Neutrophil (primary cell): ENCODE measurements around the gene POGZ.

Experiments
- H3K27ac ChIP-seq: fragments of 200-600 bp; sonication (generic); 2 replicates; pipeline ENCODE4 v1.5.1; 2016; ENCODE audit warnings: mild to moderate bottlenecking, moderate library complexity
- H3K27me3 ChIP-seq: fragments of 200-600 bp; sonication (generic); 2 replicates; pipeline ENCODE4 v1.6.0; 2016; ENCODE audit warnings: mild to moderate bottlenecking
- H3K36me3 ChIP-seq: fragments of 200-600 bp; sonication (generic); 2 replicates; pipeline ENCODE4 v1.5.1; 2017
- H3K4me1 ChIP-seq, 2 experiments: fragments of 200-600 bp in 1 of 2; sonication (generic) in 1 of 2; 1 replicate in 1 of 2; 2 replicates in 1 of 2; pipeline versions ENCODE4 v1.5.1 to v1.6.1; 2013 to 2016; ENCODE audit warnings: low read depth in 1 of 2, low read length in 1 of 2, mild to moderate bottlenecking in 1 of 2, moderate library complexity in 1 of 2; ENCODE audit not compliant: control insufficient read depth in 1 of 2, insufficient read depth in 1 of 2
- H3K4me3 ChIP-seq, 2 experiments: fragments of 200-600 bp in 1 of 2; sonication (generic) in 1 of 2; 1 replicate in 1 of 2; 2 replicates in 1 of 2; pipeline ENCODE4 v1.5.1; 2013 to 2016; ENCODE audit warnings: low read depth in 1 of 2, low read length in 1 of 2, mild to moderate bottlenecking in 1 of 2, moderate library complexity in 1 of 2
- H3K9me3 ChIP-seq: fragments of 200-600 bp; sonication (generic); 2 replicates; pipeline ENCODE4 v1.5.1; 2016
- CTCF ChIP-seq: fragments of 200-600 bp; sonication (generic); IDR thresholded peaks from 2 replicates; pipeline ENCODE4 v1.5.1; 2016; ENCODE audit warnings: antibody characterized with exemption

Gene POGZ

GRCh38 chr1:151494741-151495281 is 35.5 kb upstream of the POGZ start:
- no peak overlapping the region for H3K27ac ChIP-seq

GRCh38 chr1:151493042-151493441 is 33.7 kb upstream of the POGZ start:
- Histone ChIP-seq H3K36me3 (no peaks in the 10 kb centered on the region), H3K27ac (no peak overlapping the region), H3K9me3 (no peaks in the 10 kb centered on the region), H3K4me3 (no peak overlapping the region), H3K27me3 (no peaks in the 10 kb centered on the region), H3K4me1 (no peaks in the 10 kb centered on the region)
- TF ChIP-seq CTCF = no peak

More at GRCh38 chr1:151494741-151495281, 35.5 kb upstream of the POGZ start:
- H3K4me1 ChIP-seq = no peaks in the 10 kb centered on the region
- no peak overlapping the region for H3K4me3 ChIP-seq
- H3K36me3 ChIP-seq = no peaks in the 10 kb centered on the region
- peaks cover 6% of the 10 kb centered on the region for H3K27me3 ChIP-seq
- no peak for TF ChIP-seq CTCF
- H3K9me3 ChIP-seq = no peaks in the 10 kb centered on the region

GRCh38 chr1:151492120-151492519 is 32.8 kb upstream of the POGZ start:
- TF ChIP-seq CTCF = no peak
- no peak overlapping the region for H3K27ac ChIP-seq
- H3K4me1 ChIP-seq = no peaks in the 10 kb centered on the region
- no peaks in the 10 kb centered on the region for H3K27me3 ChIP-seq
- H3K4me3 ChIP-seq = no peak overlapping the region
- H3K36me3 ChIP-seq = no peaks in the 10 kb centered on the region
- H3K9me3 ChIP-seq = no peaks in the 10 kb centered on the region

GRCh38 chr1:151491641-151492040 is 32.3 kb upstream of the POGZ start:
- TF ChIP-seq CTCF = no peak
- Histone ChIP-seq H3K4me1 (no peaks in the 10 kb centered on the region), H3K9me3 (no peaks in the 10 kb centered on the region), H3K27ac (no peak overlapping the region), H3K36me3 (no peaks in the 10 kb centered on the region), H3K27me3 (no peaks in the 10 kb centered on the region), H3K4me3 (no peak overlapping the region)

- H3K27me3 ChIP-seq = no peaks in the 10 kb centered on the region
- H3K36me3 ChIP-seq = no peaks in the 10 kb centered on the region
- no peak for TF ChIP-seq CTCF
- no peak overlapping the region for H3K4me3 ChIP-seq
- H3K27ac ChIP-seq = no peak overlapping the region
- no peaks in the 10 kb centered on the region for H3K4me1 ChIP-seq
- no peaks in the 10 kb centered on the region for H3K9me3 ChIP-seq
Observed at GRCh38 chr1:151486557-151486956, 27.3 kb upstream of the POGZ start.
